GM21360 (cell line): ENCODE results near the gene NLRP1.

Source experiments
- ATAC-seq: cut with Tn5 transposase; IDR thresholded peaks from one replicate; pipeline ENCODE4 v1.9.1; 2021; ENCODE audit warnings: mild to moderate bottlenecking, moderate library complexity; ENCODE audit not compliant: unreplicated experiment

The NLRP1 gene

DNA sequence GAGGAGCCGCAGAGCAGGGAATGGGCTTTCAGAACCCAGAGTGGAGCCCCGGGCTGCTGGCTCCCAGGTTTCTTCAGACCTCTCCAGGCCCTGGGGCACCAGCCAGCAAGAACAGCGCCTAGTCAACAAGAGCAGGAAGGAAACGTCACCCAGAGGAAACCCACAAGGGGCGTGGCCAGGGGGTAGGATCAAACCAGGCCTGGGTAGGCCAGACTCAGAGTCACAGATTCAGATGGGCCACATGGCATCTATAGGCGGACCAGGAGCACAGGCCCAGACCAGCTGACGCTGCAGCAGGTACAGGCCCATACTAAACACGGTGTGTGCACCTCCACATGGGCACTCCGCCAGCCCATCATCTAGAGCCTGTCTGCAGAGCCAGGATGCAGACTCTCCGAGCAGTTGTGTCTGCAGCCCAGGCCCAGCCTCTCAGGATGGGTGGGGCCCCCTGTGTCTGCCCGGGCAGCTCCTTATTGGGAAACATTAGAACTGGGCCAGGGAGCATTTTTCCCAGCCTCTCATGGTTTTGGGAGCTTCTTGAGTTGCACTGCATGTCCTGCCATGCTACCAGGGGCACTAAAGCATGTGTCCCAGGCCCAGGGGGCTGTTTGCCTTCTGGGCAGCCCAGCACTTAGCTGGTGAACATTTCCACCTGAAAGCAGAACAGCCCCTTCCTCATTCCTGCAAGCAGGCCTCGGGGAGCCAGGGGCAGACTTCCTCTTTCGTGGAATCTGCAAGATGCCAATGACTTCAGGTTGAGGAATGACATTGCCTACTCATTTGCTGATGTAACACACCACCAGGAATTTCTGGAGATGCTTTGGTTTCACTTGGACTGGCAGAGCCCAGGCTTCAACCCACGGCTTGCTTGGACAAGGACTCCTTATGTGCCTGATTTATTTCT, at the start of gene NLRP1:
Gene NLRP1, minus strand, starts transcription at position 127 of the 904 bp plus-strand sequence. CDS start 552 bp downstream, outside the sequence.
- peak; percentile 79 for ATAC-seq

DNA sequence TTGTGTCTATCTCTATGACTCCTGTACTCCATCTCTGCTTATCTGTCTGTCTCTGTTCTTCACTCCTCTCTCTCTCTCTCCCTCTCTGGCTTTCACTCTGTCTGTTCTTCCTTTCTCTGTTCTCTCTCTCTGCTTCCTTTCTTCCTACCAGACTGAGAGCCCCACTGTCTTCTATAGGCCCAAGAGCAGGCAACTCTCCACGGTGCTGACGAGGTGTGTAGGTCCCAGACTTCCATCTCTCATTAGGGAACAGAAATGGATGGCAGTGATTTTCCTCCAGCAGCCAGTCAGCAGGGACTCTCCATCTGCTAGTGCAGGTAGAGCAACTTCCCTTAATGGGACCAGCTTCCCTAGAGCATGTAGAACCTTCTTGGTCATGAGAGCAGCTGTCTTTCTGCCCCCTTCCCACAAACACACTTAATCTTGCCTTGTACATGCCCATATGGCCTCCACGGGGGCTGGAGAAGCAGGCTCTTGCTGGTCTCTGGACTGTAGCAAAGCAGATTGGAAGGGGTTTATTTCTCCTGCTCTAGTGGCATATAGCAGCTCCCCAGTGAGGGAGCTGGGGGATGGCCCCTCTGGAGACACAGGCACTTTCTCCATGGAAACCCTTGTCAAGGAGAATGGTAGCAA, 47.8 kb upstream of the NLRP1 start:
- ATAC-seq: no peak

DNA sequence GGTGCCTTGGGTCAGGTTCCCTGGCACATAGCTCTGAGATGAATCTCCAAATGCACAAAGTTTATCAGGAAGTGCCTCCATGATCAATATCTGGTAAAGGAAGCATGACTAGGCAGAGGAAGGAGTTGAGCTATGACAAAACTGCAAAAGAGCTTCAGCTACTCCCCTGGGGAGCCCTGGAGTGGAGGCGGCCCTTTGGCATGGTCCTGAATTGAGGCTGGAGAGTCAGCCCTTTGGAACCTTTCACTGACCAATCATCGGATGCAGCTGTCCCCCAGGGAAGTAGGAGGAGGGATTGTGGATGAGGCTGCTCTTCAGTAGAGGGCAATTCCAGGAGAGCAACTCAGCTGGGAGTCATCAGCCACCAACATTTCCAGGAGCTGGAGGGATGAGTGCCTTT, 46.1 kb upstream of the NLRP1 start:
- no peak for ATAC-seq

DNA sequence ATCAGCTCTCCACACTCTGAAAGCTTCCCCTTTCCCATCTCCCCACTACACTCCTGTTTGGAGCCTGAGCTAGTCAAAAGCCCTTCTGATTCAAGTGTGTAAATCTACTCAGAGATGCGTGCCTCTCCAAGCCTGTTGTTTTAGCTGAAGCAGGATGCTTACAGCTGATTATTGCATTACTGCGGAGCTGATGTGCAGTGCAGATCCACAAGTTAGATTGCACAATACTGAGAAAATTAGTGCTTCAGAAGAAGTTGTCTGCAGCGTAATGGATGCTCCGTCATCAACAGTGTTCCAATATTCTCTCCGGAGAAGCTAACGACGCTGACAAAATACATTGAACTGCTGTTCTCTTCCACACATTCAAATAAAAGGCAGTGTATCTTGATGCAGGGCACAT, 44.8 kb upstream of the NLRP1 start:
- no peak for ATAC-seq

DNA sequence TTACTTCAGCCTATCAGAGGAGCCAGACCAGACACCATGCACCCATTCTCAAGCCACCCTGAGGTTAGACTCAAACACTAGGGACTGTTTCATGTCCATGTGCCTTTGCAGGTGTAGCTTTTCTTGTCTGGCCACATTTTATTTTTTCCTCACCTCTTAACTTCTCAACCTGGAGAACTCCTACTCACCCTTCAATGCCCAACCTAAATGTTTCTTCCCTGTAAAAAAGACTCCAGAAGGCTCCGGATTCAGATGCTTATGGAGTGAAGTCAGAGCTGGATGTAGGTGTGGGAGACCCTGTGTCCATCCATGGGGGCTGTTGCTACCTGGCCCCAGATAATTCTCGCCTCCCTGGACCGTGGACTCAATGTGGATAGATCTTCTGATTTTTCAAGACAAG, 44.0 kb upstream of the NLRP1 start:
- ATAC-seq: no peak

DNA sequence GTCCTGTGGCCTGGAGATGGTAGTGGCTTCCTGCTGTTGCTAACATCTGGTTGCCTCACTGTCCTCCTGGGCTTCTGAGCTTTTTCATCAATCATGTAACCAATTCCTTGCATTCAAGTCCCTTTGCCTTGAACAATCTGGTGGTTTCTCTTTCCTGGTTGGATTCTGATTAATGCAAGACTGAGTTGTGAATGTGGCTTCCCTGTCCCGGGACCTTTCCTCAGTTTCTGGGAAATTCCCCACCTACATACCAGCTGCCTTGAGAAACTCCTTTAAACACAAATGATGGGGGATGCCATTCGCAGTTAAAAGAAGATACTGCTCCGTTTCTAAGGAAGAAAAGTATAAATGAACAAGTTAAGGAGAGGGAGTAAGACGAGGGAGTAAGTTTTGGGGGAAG, 39.9 kb upstream of the NLRP1 start:
- no peak for ATAC-seq

DNA sequence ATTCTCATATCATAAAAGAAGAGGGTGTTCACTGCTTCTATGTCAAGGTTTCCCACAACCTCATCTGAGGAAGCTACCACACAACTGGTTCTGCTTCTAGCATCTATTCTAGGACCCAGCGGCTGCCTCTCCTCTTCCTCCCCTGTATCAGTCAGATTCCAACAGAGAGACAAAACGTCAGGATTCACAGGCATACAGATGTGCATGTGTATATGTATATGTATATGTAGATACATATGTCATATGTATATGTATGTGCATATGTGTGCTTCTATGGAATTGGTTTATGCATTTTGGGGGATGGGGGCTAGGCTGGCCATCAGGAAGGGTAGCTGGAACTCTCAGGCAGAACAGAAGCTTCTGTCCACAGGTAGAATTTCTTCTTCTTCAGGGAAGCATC, 37.4 kb upstream of the NLRP1 start:
- no peak for ATAC-seq

DNA sequence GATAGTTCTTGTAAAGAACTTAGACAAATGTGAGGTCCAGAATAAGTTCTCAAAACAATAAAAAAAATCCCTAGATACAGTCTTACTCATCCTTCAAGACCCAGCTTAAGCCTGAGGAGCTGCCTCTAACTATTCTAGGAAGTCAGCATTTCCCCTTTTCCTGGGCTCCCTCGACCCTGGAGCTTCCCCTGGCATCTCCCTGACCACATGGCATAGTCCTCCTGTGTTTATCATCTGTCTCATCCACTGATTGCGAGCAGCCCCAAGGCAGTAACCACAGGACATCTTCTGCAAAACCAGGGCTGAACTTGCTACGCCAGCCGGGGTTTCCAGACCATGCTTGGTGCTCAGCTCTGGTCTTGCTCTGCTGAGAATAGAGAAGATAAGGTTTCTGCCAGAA, 36.7 kb upstream of the NLRP1 start:
- ATAC-seq: no peak

DNA sequence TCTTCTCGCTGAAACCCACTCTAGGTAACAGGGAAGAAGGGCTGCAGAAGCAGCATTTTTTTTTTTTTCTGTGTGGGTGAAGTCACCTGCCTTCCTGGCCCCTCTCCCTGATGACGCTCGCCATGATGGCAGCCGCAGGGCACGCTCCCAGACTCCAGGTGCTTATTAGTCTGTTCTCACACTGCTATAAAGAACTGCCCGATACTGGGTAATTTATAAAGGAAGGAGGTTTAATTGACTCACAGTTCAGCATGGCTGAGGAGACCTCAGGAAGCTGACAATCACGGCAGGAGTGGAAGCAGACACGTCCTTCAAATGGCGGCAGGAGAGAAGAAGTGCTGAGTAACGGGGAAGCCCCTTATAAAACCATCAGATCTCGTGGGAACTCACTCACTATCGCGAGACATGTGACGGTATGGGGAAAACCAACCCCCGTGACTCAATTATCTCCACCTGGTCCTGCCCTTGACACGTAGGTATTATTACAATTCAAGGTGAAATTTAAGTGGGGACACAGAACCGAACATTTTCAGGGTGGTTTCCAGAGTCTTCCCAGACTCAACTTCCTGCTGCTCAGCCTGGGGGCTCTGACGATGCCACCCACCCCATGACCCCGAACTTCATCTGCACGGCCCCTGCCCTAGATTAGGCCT, 34.9 kb upstream of the NLRP1 start:
- ATAC-seq: no peak

DNA sequence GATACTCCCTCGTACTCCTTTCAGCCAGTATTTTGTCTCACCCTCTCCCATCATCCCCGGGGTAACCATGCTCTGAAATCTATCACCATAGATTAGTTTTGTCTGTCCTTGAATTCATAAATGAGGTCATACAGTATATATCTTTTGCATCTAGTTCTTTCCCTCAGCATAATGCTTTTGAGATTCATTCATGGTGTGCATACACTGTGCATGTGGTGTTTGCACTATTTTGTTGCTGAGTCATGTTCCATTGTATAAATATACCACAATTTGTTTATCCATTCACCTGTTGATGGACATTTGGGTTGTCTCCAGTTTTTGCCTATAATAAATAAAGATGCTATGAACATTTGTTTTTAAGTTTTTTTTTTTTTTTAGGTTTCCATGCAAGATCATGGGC, 34.2 kb upstream of the NLRP1 start:
- ATAC-seq: no peak

DNA sequence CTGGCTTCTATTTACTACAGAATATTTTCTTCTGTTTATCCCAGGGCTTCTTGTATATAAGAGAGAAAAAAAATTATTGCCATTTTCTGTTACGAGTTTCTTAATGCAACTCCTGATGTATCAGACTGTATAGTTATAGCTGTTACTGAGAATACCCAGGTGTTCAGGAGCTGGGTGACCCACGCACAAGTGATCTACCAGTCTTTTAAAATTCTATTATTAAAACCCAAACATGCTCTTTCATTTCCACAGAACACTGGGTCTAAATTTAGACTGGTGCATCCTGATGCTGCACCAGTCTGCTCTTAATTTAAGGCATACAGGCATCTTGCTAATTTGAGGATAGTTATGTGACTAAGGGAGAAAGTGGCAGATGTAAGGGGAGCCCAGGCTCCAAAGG, 31.2 kb upstream of the NLRP1 start:
- no peak for ATAC-seq

DNA sequence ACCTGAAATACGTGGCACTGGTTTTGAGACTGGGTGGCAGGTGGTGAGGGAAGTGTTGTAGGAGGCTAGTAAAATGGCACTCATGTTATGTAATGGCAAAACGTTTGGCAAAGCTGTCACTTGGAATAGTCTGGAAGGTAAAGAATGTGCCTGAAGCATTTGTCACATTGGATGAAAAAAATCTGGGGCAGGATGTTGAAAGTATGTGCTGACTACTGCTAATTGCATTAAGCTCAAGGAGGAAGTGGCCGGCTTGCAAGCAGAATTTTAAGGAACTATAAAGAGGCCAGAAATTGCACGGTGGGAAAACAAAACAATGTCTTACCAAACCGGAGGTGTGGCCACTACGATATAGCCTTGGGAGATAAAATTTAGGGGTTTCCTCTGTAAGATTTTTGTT, 26.6 kb upstream of the NLRP1 start:
- no peak for ATAC-seq

DNA sequence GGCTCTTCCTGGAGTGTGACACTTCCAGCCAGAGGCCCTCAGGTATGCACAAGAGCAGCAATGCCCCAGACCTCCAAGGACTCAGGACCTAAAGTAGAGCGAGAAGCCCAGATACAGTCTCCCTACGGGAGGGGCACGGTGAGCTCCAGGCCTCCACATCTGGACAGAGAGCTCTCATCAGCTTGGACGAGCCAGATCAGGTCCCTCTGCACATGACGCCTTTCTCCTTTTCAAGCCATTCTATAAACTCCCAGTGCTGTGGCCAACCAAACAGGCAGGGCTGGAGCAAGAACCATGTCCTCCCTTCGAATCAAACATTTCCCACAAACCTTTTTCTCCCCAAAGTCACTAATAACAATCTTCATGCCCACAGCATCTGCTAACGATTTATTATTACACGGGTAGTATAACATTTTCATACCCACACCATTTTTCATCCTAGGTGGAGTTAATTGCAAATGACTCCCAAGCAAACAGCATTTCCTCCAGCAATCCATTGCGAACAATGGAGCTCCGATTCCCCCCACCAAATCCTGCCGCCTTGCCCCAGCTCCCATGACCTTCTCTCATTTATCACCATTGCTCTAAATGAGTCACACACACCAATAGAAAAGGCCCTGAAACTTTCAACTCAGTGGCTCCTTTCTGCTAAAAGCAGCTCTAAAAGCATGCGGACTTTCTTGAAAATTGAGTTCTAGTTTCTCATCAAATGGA, 24.2 kb upstream of the NLRP1 start:
- no peak for ATAC-seq

DNA sequence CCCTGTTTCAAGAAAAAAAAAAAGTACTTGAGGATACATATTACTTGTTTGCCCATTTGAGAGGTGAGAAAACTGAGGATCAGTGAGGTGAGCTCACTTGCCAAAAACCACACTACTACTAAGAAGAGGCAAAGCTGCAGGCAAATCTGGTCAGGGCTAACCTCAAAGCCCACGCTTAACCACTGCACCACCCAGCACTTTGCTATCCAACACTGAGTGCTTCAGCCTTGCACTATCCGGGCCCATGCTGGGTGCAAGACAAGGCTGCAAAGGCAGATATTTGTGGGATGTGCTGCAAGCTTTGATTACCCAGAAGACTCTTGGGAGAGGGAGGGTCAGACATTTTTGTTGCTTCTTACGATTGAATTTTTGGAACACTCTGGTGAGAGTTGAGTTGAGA, 23.6 kb upstream of the NLRP1 start:
- ATAC-seq: no peak

DNA sequence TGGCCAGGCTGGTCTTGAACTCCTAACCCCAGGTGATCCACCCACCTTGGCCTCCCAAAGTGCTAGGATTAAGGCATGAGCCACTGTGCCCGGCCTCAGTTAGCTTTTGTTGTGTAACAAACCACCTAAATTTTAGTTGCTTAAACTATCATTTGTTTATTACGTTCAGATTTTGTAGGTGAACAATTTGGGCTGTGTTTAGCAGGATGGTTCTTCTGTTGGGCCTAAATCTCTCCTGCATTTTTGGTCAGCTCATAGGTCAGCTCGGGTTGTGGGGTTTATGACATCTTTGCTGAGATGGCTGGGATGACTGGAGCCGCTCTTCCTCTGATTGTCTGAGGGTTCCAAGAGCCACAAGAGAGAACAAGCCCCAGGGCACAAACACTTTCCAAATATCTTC, 21.1 kb upstream of the NLRP1 start:
- ATAC-seq: no peak

DNA sequence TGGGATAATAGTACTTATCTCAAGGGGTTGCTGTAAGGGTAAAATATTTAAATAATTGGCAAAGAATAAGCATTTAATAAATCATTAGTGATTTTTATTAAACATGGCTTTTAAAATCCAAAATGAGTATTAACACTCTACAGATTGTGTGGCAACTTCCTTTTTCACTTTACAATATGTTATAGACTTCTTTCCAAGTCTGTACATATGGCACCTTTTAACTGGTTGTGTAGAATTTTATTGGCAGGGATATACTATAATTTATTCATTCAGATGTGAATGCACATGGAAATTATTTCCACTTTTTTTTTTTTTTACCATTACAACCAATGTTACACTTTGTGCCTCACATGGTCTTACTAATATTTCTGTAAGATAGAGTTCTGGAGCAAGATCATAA, 15.7 kb upstream of the NLRP1 start:
- ATAC-seq: no peak

DNA sequence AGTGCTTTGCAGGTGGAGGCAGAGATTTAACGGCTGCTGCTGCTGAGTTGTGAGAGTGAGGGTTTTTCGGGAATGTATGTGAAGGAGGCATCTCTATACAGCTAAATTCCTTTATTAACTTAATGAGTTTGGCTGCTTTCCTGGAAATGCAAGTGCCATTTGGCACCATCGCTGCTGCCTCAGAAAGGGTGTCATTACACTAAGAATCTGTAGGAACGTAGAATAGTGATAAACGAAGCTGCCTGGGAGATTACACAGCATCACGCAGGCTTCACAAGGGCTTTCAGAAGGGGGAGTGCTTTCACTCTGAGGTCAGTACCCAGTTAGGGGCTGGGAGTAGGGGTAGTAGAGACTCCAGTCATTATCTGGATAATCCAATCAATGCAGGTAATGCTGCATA, 14.1 kb upstream of the NLRP1 start:
- ATAC-seq: no peak

DNA sequence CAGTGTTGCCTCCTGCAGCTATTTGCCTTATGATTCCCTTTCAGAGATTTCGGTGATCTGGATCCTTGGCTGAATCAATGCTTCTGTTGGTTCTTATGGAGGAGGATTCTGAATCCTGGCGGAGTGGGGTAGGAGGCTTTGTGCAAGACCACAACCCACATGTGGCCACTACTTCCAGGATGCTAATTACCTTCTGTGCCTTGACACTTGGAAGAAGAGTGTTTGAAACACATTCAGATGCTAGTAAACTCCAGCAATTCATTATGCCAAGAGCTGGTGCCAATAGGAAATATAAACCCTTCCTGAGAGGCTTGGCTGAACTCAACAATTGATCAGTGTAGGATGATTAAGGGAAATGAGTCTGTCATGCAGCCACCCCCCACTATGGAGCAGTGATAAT, 12.1 kb upstream of the NLRP1 start:
- no peak for ATAC-seq

DNA sequence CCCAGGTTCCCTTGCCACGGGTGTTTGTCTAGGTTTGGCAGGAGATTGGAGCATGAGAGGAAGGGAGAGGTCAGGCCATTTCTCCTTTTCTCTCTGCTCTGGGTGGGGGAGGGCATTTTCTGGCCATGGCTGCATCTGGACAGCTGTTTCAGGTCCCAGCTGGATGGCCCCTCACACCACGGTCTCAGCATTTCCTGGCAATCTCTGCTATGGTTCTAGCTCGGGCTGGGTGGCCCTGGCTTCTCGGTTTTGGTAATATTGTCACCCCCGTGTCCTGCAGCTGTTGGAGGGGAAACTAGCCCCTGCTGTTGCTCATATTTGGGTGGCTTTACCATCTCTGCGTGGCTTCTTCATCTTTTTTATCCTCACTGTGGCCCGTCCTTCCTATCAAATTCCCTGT, 11.5 kb upstream of the NLRP1 start:
- ATAC-seq: no peak

DNA sequence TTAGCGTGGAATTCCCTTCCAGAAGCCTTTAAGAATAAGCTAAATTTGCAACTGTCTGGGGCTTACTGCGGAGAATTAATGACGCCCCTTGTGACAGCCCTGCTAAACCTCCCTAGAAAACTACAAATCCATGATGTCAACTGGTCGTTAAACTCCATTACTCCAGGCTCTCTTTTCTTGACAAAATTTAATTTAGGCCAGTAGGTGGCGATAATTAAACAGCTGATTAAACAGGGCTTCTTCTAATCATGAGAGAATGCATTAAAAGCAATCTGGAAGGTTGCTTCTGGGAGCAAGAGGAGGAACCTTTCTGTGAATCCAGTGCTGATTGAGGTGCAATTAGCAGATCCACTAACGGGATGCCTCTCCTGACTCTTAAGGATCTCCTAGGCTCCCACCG, 8.1 kb upstream of the NLRP1 start:
- ATAC-seq: no peak

DNA sequence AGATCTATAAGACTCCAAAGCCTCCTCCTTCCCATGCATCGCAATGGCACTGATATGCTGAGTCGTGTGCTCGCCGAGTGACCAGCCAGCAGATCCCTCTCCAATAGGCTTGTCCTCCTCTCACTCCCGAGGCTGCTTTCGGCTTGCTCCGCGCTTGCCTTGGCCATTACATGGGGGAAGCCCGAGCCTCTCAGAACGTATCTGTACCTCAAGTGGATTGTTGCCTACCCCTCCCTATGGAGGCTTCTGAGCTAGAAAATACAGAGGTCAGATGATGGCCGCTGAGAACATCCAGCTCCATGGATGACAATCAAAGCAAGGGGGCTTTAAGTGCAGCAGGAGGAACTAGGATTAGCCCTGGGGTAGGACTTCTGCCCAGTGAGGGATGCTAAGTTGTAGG, 7.7 kb upstream of the NLRP1 start:
- ATAC-seq: no peak
